Natural killer cell (primary cell): ENCODE measurements around the gene CYREN. TPM values are rescaled to one million over a fixed set of nuclear protein-coding genes. Genes with fewer than 3 reads are reported as not detected.
A peak's percentile ranks its signal among the peaks of the same experiment; 100 is the strongest.

ENCODE experiments used
- ATAC-seq, 3 donors: fragments of 150-1000 bp in 2 of 3; fragments of 200-7000 bp in 1 of 3; cut with Tn5 transposase; 1 replicate in 1 of 3; 2 replicates in 2 of 3; pipeline ENCODE4 v1.10.0; 2021; ENCODE audit warnings: mild to moderate bottlenecking in 2 of 3, moderate library complexity in 2 of 3
- DNase-seq, 2 donors: peaks; one replicate each; pipeline versions ENCODE4 v3.0.0 to v3.0.0-alpha.2; 2013 to 2021; ENCODE audit warnings: mixed read lengths in 1 of 2
- H3K27ac ChIP-seq: one replicate; pipeline ENCODE4 v1.5.1; 2013; ENCODE audit warnings: mild to moderate bottlenecking, low read length
- H3K27me3 ChIP-seq: one replicate; pipeline ENCODE4 v1.6.1; 2013; ENCODE audit warnings: low read length; ENCODE audit not compliant: control insufficient read depth, insufficient read depth
- H3K36me3 ChIP-seq: one replicate; pipeline ENCODE4 v1.6.1; 2013; ENCODE audit warnings: low read length; ENCODE audit not compliant: control insufficient read depth, insufficient read depth
- H3K4me1 ChIP-seq: one replicate; pipeline ENCODE4 v1.6.1; 2013; ENCODE audit warnings: low read length; ENCODE audit not compliant: control insufficient read depth, insufficient read depth
- H3K4me3 ChIP-seq: one replicate; pipeline ENCODE4 v1.5.1; 2013; ENCODE audit warnings: low read length
- H3K9me3 ChIP-seq: one replicate; pipeline ENCODE4 v1.6.1; 2013; ENCODE audit warnings: low read length; ENCODE audit not compliant: control insufficient read depth, insufficient read depth
- H3K27ac Mint-ChIP-seq, 2 donors: one replicate each; pipeline ENCODE4 v1.8.0; 2022; ENCODE audit warnings: mild to moderate bottlenecking in 2 of 2, mixed read lengths in 2 of 2, moderate library complexity in 1 of 2
- H3K27me3 Mint-ChIP-seq, 2 donors: one replicate each; pipeline ENCODE4 v1.8.0; 2022; ENCODE audit warnings: low read depth in 2 of 2, mixed read lengths in 2 of 2
- H3K36me3 Mint-ChIP-seq: one replicate; pipeline ENCODE4 v1.8.0; 2022; ENCODE audit warnings: mixed read lengths
- H3K4me1 Mint-ChIP-seq, 2 donors: one replicate each; pipeline ENCODE4 v1.8.0; 2022; ENCODE audit warnings: mixed read lengths in 2 of 2
- H3K4me3 Mint-ChIP-seq: one replicate; pipeline ENCODE4 v1.8.0; 2022; ENCODE audit warnings: mild to moderate bottlenecking, moderate library complexity, mixed read lengths
- H3K9me3 Mint-ChIP-seq, 2 donors: one replicate each; pipeline ENCODE4 v1.8.0; 2022; ENCODE audit warnings: mixed read lengths in 2 of 2
- WGBS: methylation state at CpG from one replicate; pipeline ENCODE4 v1.1.7; 2013; ENCODE audit warnings: missing lambda C conversion rate; ENCODE audit not compliant: insufficient coverage; 5-methylcytosine and 5-hydroxymethylcytosine counted together
- intact Hi-C: fragments of 100-400 bp; cut with micrococcal nuclease; formaldehyde crosslinking; loops from one replicate; pipeline ENCODE4 v1.14.2; 2022
- total RNA-seq, 4 donors: library from RNA; stranded (reverse); fragments of 120-200 nt in 1 of 4; gene quantifications; one replicate each; pipeline versions ENCODE4 v1.2.3 to v1.2.4, GENCODE V29; 2013 to 2022
- TF ChIP-seq, protein P1 (sequence below): fragments of 200-600 bp; IDR thresholded peaks from one replicate; pipeline ENCODE4 v1.8.0; 2022; ENCODE audit warnings: antibody characterized with exemption

The CYREN gene
- total RNA-seq = 10 to 100 TPM; 26.1 to 33.9 (median 33.8) TPM
- total RNA-seq (2013) = 46.6 TPM

GRCh38 chr7:135170274-135170997, at the start of gene CYREN:
TSS of gene CYREN (minus strand) at chr7:135170707. CDS start at chr7:135168922, 1,785 bp downstream.
- intact Hi-C loops = loop anchor here (1.0 to 10.0 kb wide), 6 partner anchors 22 to 538 kb away; partner anchors contain the start of genes AGBL3, BPGM, TMEM140 and WDR91
- Mint-ChIP-seq H3K27ac (peak within 1 kb of the TSS; percentile 96), H3K4me1 (peaks cover 34 to 42% of the 10 kb centered on the region in 2 donors), H3K4me3 (peak within 1 kb of the TSS; percentile 94), H3K9me3 (no peaks in the 10 kb centered on the region), H3K36me3 (no peaks in the 10 kb centered on the region), H3K27me3 (no peaks in the 10 kb centered on the region)
- Histone ChIP-seq H3K27me3 (no peaks in the 10 kb centered on the region), H3K27ac (peak within 1 kb of the TSS; percentile 91), H3K4me3 (peak within 1 kb of the TSS; percentile 70), H3K9me3 (no peaks in the 10 kb centered on the region), H3K36me3 (peaks cover 24% of the 10 kb centered on the region), H3K4me1 (peaks cover 49% of the 10 kb centered on the region)
- TF ChIP-seq, protein P1, sequence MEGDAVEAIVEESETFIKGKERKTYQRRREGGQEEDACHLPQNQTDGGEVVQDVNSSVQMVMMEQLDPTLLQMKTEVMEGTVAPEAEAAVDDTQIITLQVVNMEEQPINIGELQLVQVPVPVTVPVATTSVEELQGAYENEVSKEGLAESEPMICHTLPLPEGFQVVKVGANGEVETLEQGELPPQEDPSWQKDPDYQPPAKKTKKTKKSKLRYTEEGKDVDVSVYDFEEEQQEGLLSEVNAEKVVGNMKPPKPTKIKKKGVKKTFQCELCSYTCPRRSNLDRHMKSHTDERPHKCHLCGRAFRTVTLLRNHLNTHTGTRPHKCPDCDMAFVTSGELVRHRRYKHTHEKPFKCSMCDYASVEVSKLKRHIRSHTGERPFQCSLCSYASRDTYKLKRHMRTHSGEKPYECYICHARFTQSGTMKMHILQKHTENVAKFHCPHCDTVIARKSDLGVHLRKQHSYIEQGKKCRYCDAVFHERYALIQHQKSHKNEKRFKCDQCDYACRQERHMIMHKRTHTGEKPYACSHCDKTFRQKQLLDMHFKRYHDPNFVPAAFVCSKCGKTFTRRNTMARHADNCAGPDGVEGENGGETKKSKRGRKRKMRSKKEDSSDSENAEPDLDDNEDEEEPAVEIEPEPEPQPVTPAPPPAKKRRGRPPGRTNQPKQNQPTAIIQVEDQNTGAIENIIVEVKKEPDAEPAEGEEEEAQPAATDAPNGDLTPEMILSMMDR = peak; percentile 63
- under 1% methylated on average over 77 of the region's 77 CpGs for WGBS
- DNase-seq = peak; percentile 83 to 94
- ATAC-seq = peak; percentile 78 to 90 (median 84)

- peaks cover 19 to 37% of the 10 kb centered on the region in 2 donors for H3K27me3 Mint-ChIP-seq
- Histone ChIP-seq H3K9me3 (no peaks in the 10 kb centered on the region), H3K4me1 (no peaks in the 10 kb centered on the region), H3K4me3 (no peak overlapping the region), H3K27ac (no peak overlapping the region), H3K27me3 (no peaks in the 10 kb centered on the region), H3K36me3 (no peaks in the 10 kb centered on the region)
- H3K9me3 Mint-ChIP-seq = no peaks in the 10 kb centered on the region
- no peak for ATAC-seq
- H3K36me3 Mint-ChIP-seq = no peaks in the 10 kb centered on the region
- H3K4me3 Mint-ChIP-seq = no peak overlapping the region
- TF ChIP-seq, protein P1 = no peak
- no peak for DNase-seq
- H3K4me1 Mint-ChIP-seq = no peaks in the 10 kb centered on the region
- WGBS = 93% methylated on average over 5 of the region's 5 CpGs
- intact Hi-C loops = no loop called here
- H3K27ac Mint-ChIP-seq = no peak overlapping the region
Observed at GRCh38 chr7:135217645-135218509, 47.4 kb upstream of the CYREN start.

GRCh38 chr7:135215698-135216097, 45.2 kb upstream of the CYREN start:
- H3K27me3 Mint-ChIP-seq = peaks cover 9 to 21% of the 10 kb centered on the region in 2 donors
- WGBS = 87% methylated on average over 3 of the region's 3 CpGs
- ATAC-seq = no peak
- no peaks in the 10 kb centered on the region for H3K36me3 ChIP-seq
- no peak overlapping the region for H3K27ac ChIP-seq
- no peak overlapping the region for H3K27ac Mint-ChIP-seq
- intact Hi-C loops = no loop called here
- no peak for DNase-seq
- no peaks in the 10 kb centered on the region for H3K36me3 Mint-ChIP-seq
- no peaks in the 10 kb centered on the region for H3K9me3 Mint-ChIP-seq
- H3K4me1 Mint-ChIP-seq = peaks cover 2 to 10% of the 10 kb centered on the region in 2 donors
- no peak overlapping the region for H3K4me3 Mint-ChIP-seq
- TF ChIP-seq, protein P1 = no peak
- H3K9me3 ChIP-seq = no peaks in the 10 kb centered on the region
- H3K4me3 ChIP-seq = no peak overlapping the region
- H3K4me1 ChIP-seq = peaks cover 10% of the 10 kb centered on the region
- no peaks in the 10 kb centered on the region for H3K27me3 ChIP-seq
